ENCODE measurements around the gene KRT86. TPM values are rescaled to one million over a fixed set of nuclear protein-coding genes. Genes with fewer than 3 reads are reported as not detected.
"Not testable (repeated sequence)": the region's sequence is repeated elsewhere in the genome, so short reads cannot be mapped to it uniquely, and the experiment has no call there.

The KRT86 gene
- total RNA-seq, 1 donor from 2014 or later: not detected

- Histone ChIP-seq H3K27ac (no peak overlapping the region), H3K4me1 (no peaks in the 10 kb centered on the region), H3K79me2 (ENCODE audit: low read depth) (no peaks in the 10 kb centered on the region), H3K9ac (no peak overlapping the region), H3F3A (ENCODE audit: low read depth) (no peaks in the 10 kb centered on the region), H3K4me3 (no peak overlapping the region), H3K36me3 (no peaks in the 10 kb centered on the region), H3K27me3 (no peaks in the 10 kb centered on the region), H3K4me2 (no peak overlapping the region), H4K20me1 (ENCODE audit: low read depth) (no peaks in the 10 kb centered on the region), H2AFZ (replicated peaks) (no peak overlapping the region), H3K9me3 (ENCODE audit: low read depth) (no peaks in the 10 kb centered on the region)
- TF ChIP-seq EZH2phosphoT487 (IDR thresholded peaks at IDR 0.05) (no peak), EZH2 (IDR thresholded peaks at IDR 0.05) (no peak), CTCF (IDR thresholded peaks at IDR 0.05) (no peak)
- Mint-ChIP-seq H3K4me3 (no peak overlapping the region), H3K36me3 (no peaks in the 10 kb centered on the region), H3K27ac (no peak overlapping the region), H3K27me3 (ENCODE audit: insufficient read depth, low read depth) (peaks cover 13% of the 10 kb centered on the region), H3K9me3 (peaks cover 8% of the 10 kb centered on the region), H3K4me1 (no peaks in the 10 kb centered on the region)
- DNase-seq (ENCODE audit: low spot score): no peak
Measured at GRCh38 chr12:52343550-52343949, 69.1 kb downstream of the KRT86 start.

- no peaks in the 10 kb centered on the region for H3K4me1 ChIP-seq
- no peaks in the 10 kb centered on the region for H3K79me2 ChIP-seq (ENCODE audit: low read depth)
- no peak for DNase-seq (ENCODE audit: low spot score)
- H3K36me3 ChIP-seq: no peaks in the 10 kb centered on the region
- Mint-ChIP-seq H3K9me3 (peaks cover 8% of the 10 kb centered on the region), H3K27ac (no peak overlapping the region), H3K36me3 (no peaks in the 10 kb centered on the region), H3K27me3 (ENCODE audit: insufficient read depth, low read depth) (peaks cover 13% of the 10 kb centered on the region), H3K4me3 (no peak overlapping the region), H3K4me1 (no peaks in the 10 kb centered on the region)
- no peaks in the 10 kb centered on the region for H3K9me3 ChIP-seq (ENCODE audit: low read depth)
- H3F3A ChIP-seq (ENCODE audit: low read depth): no peaks in the 10 kb centered on the region
- no peak overlapping the region for H2AFZ ChIP-seq (replicated peaks)
- H3K9ac ChIP-seq: no peak overlapping the region
- TF ChIP-seq EZH2 (IDR thresholded peaks at IDR 0.05) (no peak), EZH2phosphoT487 (IDR thresholded peaks at IDR 0.05) (no peak), CTCF (IDR thresholded peaks at IDR 0.05) (no peak)
- no peaks in the 10 kb centered on the region for H4K20me1 ChIP-seq (ENCODE audit: low read depth)
- no peak overlapping the region for H3K27ac ChIP-seq
- H3K4me2 ChIP-seq: no peak overlapping the region
- no peak overlapping the region for H3K4me3 ChIP-seq
- H3K27me3 ChIP-seq: no peaks in the 10 kb centered on the region
Measured at GRCh38 chr12:52344111-52344510, 69.7 kb downstream of the KRT86 start.

- not testable (repeated sequence) for H3K27ac Mint-ChIP-seq
Measured at GRCh38 chr12:52345041-52345440, 70.6 kb downstream of the KRT86 start.

GRCh38 chr12:52346593-52346992, 72.1 kb downstream of the KRT86 start:
- Histone ChIP-seq H3K4me3 (no peak overlapping the region), H2AFZ (replicated peaks) (no peak overlapping the region), H3K4me2 (no peak overlapping the region), H3K9me3 (ENCODE audit: low read depth) (no peaks in the 10 kb centered on the region), H4K20me1 (ENCODE audit: low read depth) (no peaks in the 10 kb centered on the region), H3K4me1 (no peaks in the 10 kb centered on the region), H3K27ac (no peak overlapping the region), H3K79me2 (ENCODE audit: low read depth) (no peaks in the 10 kb centered on the region), H3F3A (ENCODE audit: low read depth) (no peaks in the 10 kb centered on the region), H3K9ac (no peak overlapping the region), H3K36me3 (no peaks in the 10 kb centered on the region), H3K27me3 (no peaks in the 10 kb centered on the region)
- peaks cover 13% of the 10 kb centered on the region for H3K27me3 Mint-ChIP-seq (ENCODE audit: insufficient read depth, low read depth)
- H3K4me1 Mint-ChIP-seq: peaks cover 2% of the 10 kb centered on the region
- no peak overlapping the region for H3K27ac Mint-ChIP-seq
- H3K4me3 Mint-ChIP-seq: no peak overlapping the region
- peaks cover 8% of the 10 kb centered on the region for H3K9me3 Mint-ChIP-seq
- no peaks in the 10 kb centered on the region for H3K36me3 Mint-ChIP-seq
- no peak for DNase-seq (ENCODE audit: low spot score)
- no peak for TF ChIP-seq EZH2phosphoT487 (IDR thresholded peaks at IDR 0.05)
- TF ChIP-seq CTCF (IDR thresholded peaks at IDR 0.05): no peak
- TF ChIP-seq EZH2 (IDR thresholded peaks at IDR 0.05): no peak

More at GRCh38 chr12:52345041-52345440, 70.6 kb downstream of the KRT86 start:
- not testable (repeated sequence) for H4K20me1 ChIP-seq (ENCODE audit: low read depth); H2AFZ ChIP-seq (replicated peaks); H3K36me3 Mint-ChIP-seq; H3F3A ChIP-seq (ENCODE audit: low read depth); H3K27ac ChIP-seq; H3K4me2 ChIP-seq; H3K4me1 ChIP-seq; H3K79me2 ChIP-seq (ENCODE audit: low read depth); H3K4me3 Mint-ChIP-seq; H3K4me3 ChIP-seq; H3K9me3 ChIP-seq (ENCODE audit: low read depth); H3K9me3 Mint-ChIP-seq; DNase-seq (ENCODE audit: low spot score); H3K4me1 Mint-ChIP-seq; H3K9ac ChIP-seq; H3K27me3 ChIP-seq; H3K36me3 ChIP-seq
- peaks cover 13% of the 10 kb centered on the region for H3K27me3 Mint-ChIP-seq (ENCODE audit: insufficient read depth, low read depth)
